Tibial nerve (tissue), 3 donors: ENCODE data around the gene DCDC2C.

Experiments
- POLR2A ChIP-seq, 2 donors: fragments of 450-650 bp; IDR thresholded peaks; one replicate each; pipeline ENCODE4 v1.6.1; 2017; ENCODE audit warnings: antibody characterized with exemption in 2 of 2, mild to moderate bottlenecking in 2 of 2, moderate library complexity in 2 of 2
- TF ChIP-seq, protein P1 (sequence below), 5 experiments: fragments of 200-600 bp in 3 of 5; fragments of 450-650 bp in 2 of 5; sonication (generic) in 3 of 5; IDR thresholded peaks; one replicate each; pipeline ENCODE4 v1.5.1; 2016 to 2019; ENCODE audit warnings: antibody characterized with exemption in 5 of 5, mild to moderate bottlenecking in 3 of 5, moderate library complexity in 2 of 5

DNA sequence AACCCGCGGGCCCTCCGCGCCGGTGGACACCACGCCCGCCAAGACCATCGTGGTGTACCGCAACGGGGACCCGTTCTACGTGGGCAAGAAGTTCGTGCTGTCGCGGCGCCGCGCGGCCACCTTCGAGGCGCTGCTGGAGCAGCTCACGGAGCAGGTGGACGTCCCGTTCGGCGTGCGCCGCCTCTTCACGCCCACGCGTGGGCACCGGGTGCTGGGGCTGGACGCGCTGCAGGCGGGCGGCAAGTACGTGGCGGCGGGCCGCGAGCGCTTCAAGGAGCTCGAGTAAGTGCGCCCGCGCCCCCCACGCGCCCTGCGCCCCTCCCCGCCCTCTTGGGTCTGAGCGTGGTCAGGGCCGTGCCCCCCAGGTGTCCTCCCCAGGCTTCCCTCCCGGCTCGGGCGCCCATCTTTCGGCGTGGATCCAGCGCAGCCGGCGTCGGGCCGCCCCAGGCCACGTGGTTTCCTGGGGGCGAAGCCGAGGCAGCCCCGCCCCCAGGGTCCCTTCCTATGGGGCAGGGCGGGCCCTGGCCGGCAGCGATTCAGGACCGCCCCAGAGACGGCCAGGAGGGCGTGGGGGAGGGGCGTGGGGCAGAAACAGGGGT, 481 bp downstream of the DCDC2C start:
- no peak for TF ChIP-seq POLR2A (IDR thresholded peaks at IDR 0.05)
- TF ChIP-seq, protein P1, sequence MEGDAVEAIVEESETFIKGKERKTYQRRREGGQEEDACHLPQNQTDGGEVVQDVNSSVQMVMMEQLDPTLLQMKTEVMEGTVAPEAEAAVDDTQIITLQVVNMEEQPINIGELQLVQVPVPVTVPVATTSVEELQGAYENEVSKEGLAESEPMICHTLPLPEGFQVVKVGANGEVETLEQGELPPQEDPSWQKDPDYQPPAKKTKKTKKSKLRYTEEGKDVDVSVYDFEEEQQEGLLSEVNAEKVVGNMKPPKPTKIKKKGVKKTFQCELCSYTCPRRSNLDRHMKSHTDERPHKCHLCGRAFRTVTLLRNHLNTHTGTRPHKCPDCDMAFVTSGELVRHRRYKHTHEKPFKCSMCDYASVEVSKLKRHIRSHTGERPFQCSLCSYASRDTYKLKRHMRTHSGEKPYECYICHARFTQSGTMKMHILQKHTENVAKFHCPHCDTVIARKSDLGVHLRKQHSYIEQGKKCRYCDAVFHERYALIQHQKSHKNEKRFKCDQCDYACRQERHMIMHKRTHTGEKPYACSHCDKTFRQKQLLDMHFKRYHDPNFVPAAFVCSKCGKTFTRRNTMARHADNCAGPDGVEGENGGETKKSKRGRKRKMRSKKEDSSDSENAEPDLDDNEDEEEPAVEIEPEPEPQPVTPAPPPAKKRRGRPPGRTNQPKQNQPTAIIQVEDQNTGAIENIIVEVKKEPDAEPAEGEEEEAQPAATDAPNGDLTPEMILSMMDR (IDR thresholded peaks at IDR 0.05), result no peak
